ENCODE measurements around the gene DLGAP3.

- TF ChIP-seq CTCF (IDR thresholded peaks at IDR 0.05) (no peak), EP300 (IDR thresholded peaks at IDR 0.05) (no peak), POLR2A (IDR thresholded peaks at IDR 0.05) (no peak), POLR2AphosphoS5 (IDR thresholded peaks at IDR 0.05) (no peak)
Measured at GRCh38 chr1:34930702-34931071, 1.2 kb upstream of the DLGAP3 start.

All from stomach (tissue), 4 donors.